HG02588 (cell line): ENCODE results near the gene GALNT8.

ENCODE experiments used
- ATAC-seq: cut with Tn5 transposase; IDR thresholded peaks from one replicate; pipeline ENCODE4 v1.9.1; 2021; ENCODE audit warnings: mild to moderate bottlenecking, moderate library complexity; ENCODE audit not compliant: unreplicated experiment

Gene GALNT8

GRCh38 chr12:4796216-4796615 is 76.0 kb downstream of the GALNT8 start:
- no peak for ATAC-seq

GRCh38 chr12:4796694-4797482 is 76.7 kb downstream of the GALNT8 start:
- no peak for ATAC-seq

- ATAC-seq = no peak
Measured at GRCh38 chr12:4800555-4800954, 80.4 kb downstream of the GALNT8 start.

GRCh38 chr12:4802841-4803240 is 82.6 kb downstream of the GALNT8 start:
- no peak for ATAC-seq

- ATAC-seq = no peak
Measured at GRCh38 chr12:4806439-4807115, 86.4 kb downstream of the GALNT8 start.

GRCh38 chr12:4807116-4807783 is 87.0 kb downstream of the GALNT8 start:
- ATAC-seq = no peak

GRCh38 chr12:4807813-4808212 is 87.6 kb downstream of the GALNT8 start:
- no peak for ATAC-seq

GRCh38 chr12:4809013-4809448 is 88.8 kb downstream of the GALNT8 start:
- ATAC-seq = no peak

GRCh38 chr12:4809449-4810218 is 89.4 kb downstream of the GALNT8 start:
- no peak for ATAC-seq

- ATAC-seq = no peak
Measured at GRCh38 chr12:4810219-4810671, 90.0 kb downstream of the GALNT8 start.

GRCh38 chr12:4812624-4813327 is 92.6 kb downstream of the GALNT8 start:
- ATAC-seq = no peak

GRCh38 chr12:4813741-4814140 is 93.5 kb downstream of the GALNT8 start:
- ATAC-seq = no peak

- ATAC-seq = no peak
Measured at GRCh38 chr12:4814485-4814884, 94.3 kb downstream of the GALNT8 start.

- no peak for ATAC-seq
Measured at GRCh38 chr12:4816744-4817525, 96.7 kb downstream of the GALNT8 start.

GRCh38 chr12:4817880-4818279 is 97.7 kb downstream of the GALNT8 start:
- no peak for ATAC-seq

- ATAC-seq = no peak
Measured at GRCh38 chr12:4819654-4820053, 99.5 kb downstream of the GALNT8 start.

GRCh38 chr12:4820971-4821370 is 100.8 kb downstream of the GALNT8 start:
- ATAC-seq = no peak
